ENCODE results near the gene CACNA1F.

GRCh38 chrX:49179358-49179757 lies 53.8 kb downstream of the CACNA1F start:
- TF ChIP-seq CTCF (conservative IDR thresholded peaks at IDR 0.05; ENCODE audit: low read depth, low read length) (no peak), EZH2 (IDR thresholded peaks at IDR 0.05; ENCODE audit: low read length, unreplicated experiment) (no peak), EZH2phosphoT487 (IDR thresholded peaks at IDR 0.05; ENCODE audit: borderline replicate concordance, low read length) (no peak)
